Frontal cortex (tissue), 4 donors: Measurements from ENCODE around the gene SMG6. TPM values are rescaled to one million over a fixed set of nuclear protein-coding genes. Genes with fewer than 3 reads are reported as not detected.
"Not testable (repeated sequence)": the region's sequence is repeated elsewhere in the genome, so short reads cannot be mapped to it uniquely, and the experiment has no call there.

ENCODE experiments used
- DNase-seq, 2 donors: peaks; one replicate each; pipeline ENCODE4 v3.0.0; 2012; ENCODE audit warnings: low spot score in 2 of 2
- FAIRE-seq: peaks from 2 replicates; lab custom pipeline; 2012; peaks lifted over from hg19 to GRCh38; lab: Jason Lieb, UNC
- total RNA-seq: library from RNA; depleted of rRNA; stranded (reverse); fragments of >200 nt; gene quantifications from one replicate; pipeline ENCODE4 v1.2.3, GENCODE V29; 2014
- donor health status: control.
- donor health status: control.
- donor health status: control.

Gene SMG6
- total RNA-seq, 1 donor from 2014 or later: 17.5 TPM

DNA sequence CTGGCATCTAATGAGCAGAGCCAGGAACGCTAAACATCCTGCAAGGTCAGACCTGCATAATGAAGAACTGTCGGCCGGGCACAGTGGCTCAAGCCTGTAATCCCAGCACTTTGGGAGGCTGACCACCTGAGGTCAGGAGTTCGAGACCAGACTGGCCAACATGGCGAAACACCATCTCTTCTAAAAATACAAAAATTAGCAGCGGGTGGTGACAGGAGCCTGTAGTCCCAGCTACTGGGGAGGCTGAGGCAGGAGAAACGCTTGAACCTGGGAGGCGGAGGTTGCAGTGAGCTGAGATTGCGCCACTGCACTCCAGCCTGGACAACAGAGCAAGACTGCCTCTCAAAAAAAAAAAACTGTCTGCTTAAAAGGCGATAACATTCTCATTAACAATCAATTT is 38.4 kb downstream of the SMG6 start:
- not testable (repeated sequence) for FAIRE-seq, DNase-seq

GRCh38 chr17:2264067-2264860 is 39.3 kb downstream of the SMG6 start:
- DNase-seq (no peak), FAIRE-seq (no peak)

- FAIRE-seq: no peak
- DNase-seq: no peak
Observed at GRCh38 chr17:2263183-2264066, 40.2 kb downstream of the SMG6 start.

DNA sequence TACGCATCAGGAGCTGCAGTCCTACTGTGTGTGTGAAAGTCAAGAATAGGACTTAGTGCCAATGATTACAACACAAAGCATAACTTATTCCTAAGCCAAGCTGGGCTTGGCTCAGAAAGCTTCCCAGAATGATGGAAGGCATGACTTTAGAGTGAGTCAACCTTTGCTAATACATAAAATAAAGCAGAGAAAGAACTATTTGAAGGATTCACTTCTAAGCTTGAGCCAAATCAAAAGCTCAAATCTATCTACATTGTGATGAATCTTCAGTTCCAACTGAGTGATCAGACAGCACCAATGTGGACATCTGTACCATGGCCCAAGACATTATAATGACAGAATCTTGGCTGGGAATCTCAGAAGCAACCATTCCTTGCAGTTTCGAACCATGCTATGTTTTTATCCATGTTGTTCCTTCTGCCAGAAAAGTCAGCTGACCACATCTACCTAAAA is 41.4 kb downstream of the SMG6 start:
- FAIRE-seq (no peak), DNase-seq (no peak)

DNA sequence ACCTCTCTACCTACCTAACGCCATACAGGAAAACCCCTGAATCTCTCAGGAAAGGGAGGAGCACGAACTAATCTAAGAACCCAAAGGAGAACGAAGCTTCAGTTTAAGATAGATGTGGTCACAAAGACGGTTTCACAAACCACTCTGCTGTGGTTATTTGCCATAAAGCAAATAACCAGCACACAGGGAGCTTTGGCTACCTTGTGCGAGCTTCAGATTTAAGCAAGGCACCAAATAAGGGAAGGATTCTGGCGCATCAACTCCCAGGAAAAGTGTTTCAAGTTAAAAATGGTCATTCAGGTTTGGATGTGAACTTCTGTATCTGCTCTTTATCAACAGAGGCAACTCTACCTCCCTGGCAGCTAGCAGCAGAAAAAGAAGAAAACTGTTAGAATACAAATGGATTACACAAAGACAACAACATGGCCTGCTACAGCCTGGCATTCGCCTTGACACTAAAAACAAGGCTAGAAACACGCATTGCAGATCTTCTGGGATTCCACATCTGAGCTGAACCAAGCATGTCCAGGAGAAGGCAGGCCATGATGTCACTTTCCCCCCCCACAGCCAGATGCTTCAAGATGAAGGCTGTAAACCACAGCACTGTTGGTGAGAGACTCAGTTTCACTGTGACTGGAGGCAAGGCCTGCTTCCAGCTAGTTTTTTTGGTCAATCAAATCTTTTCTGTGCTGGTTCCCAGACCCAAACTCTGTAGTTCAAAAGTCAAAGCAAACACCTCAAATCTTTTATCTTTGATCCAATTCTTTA is 43.6 kb downstream of the SMG6 start:
- DNase-seq: no peak
- FAIRE-seq: no peak

- FAIRE-seq, DNase-seq: not testable (repeated sequence)
Observed at GRCh38 chr17:2258830-2259229, 44.8 kb downstream of the SMG6 start.

- DNase-seq (no peak), FAIRE-seq (no peak)
Observed at GRCh38 chr17:2253768-2254406, 49.7 kb downstream of the SMG6 start.

DNA sequence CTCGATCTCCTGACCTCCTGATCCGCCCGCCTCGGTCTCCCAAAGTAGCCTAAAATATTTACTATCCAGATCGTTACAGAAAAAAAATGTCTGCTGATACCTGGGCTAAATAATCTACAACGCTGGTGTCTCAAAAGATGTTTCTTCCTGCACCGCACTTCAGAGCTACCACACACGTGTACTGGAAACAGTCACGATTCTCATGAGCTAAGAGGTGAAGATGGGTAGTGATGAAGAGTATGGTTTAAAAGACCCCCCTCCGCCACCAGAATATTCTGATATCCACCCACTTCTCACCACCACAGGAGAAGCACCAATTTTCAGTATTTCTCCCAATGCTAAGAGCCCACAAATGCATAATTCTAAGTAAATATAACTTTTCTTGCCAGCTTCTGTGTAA is 50.2 kb downstream of the SMG6 start:
- FAIRE-seq: no peak
- DNase-seq: no peak

- FAIRE-seq (no peak), DNase-seq (no peak)
Observed at GRCh38 chr17:2251098-2251497, 52.5 kb downstream of the SMG6 start.

DNA sequence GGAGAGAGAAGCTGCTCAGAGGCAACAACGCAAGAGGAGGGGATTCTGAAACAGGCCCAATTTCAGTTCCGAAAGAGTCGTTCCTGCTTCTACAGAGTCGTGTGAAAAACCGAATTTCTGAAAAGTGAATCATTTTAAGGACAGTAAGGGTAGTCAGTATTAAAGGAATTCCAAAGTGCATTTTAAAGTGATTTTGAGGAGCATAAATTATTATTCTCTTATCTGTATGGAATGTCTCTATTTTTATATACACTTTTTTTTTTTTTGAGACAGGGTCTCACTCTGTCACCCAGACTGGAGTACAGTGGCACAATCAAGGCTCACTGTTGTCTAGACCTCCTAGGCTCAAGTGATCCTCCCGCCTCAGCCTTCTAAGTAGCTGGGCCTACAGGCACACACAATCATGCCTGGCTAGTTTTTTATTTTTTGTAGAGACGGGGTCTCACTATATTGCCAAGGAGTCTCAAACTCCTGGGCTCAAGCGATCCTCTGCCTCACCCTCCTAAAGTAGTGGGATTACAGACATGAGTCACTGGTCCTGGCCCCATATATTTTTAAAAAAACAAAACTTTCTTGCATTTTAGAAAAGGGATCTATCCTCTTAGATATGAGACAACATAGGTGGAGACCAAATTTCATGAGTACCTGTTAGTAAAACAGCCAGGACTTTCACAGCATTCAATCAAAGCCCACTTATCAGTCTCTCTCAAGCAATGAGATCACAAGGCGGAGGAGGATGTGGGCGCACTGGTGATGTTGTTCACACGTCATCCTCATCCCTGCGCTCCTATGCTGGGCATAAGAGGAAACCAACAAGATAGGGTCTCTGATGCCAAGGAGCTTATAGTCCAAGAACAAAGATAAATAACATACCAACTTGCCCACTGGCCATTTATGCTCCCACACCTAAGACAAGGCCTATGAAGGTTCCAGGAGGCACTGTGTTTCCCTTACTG is 53.2 kb downstream of the SMG6 start:
- no peak for DNase-seq
- no peak for FAIRE-seq

GRCh38 chr17:2247005-2247404 is 56.6 kb downstream of the SMG6 start:
- DNase-seq (no peak), FAIRE-seq (no peak)

DNA sequence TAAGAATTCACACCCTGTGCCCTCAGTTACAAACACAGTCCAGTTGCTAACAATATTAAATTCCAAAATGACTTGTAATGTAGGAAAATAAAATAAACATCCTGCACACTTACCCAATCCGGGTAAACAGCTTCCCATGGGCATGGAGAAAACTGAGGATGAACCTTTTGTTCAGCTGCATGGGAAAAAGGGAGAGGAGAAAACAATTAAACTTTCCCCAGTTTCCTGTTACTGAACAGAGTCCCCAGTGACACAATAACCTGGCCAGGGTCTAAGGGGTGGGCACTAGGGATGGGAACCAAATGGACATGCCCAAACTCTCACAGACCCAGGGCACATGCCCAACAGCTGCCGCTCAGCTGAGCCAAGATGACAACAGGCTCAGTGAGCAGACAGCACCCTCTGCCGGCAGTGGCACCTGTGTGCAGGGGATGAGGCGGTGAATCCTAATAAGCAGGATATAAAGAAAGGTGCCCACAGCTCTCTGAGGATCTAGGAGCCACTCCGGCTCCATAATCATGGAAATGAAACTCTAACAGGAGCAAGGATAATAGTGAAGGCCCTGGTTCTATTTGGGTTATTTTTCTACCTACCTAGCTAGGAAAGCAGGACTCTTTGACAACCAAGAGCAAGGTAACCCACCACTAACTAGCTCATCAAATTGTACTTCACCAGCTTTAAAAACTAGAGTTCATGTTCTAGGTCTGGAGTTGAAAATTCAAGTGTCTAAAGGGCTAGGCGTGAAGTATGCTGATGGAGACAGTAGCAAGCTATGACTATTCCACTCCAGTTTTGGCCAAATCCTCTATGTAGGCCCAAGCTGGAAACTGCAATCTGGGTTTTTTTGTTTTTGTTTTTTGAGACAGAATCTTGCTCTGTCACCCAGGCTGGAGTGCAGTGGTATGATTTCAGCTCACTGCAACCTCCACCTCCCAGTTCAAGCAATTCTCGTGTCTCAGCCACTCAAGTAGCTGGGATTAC is 58.8 kb downstream of the SMG6 start:
- DNase-seq (peak; percentile 67 to 81), FAIRE-seq (no peak)

GRCh38 chr17:2243953-2244352 is 59.6 kb downstream of the SMG6 start:
- DNase-seq (no peak), FAIRE-seq (no peak)

DNA sequence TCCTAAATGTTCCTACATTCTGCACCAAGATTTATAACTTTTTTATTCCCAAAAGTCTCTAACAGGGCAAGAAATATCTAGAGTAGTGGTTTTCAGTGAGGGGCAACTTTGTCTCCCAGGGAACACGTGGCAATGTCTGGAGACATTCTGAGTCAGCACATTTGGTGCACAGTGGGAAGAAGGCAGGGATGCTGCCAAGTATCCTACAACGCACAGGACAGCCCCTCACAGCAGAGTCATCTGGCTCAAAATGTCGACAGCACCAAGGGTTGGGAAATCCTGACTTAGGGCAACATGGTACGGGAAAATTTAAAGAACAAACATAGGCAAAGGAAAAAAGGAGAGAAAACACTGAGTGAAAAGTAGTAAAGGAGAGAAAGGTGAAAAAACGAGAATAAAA is 61.8 kb downstream of the SMG6 start:
- FAIRE-seq: no peak
- DNase-seq: no peak

DNA sequence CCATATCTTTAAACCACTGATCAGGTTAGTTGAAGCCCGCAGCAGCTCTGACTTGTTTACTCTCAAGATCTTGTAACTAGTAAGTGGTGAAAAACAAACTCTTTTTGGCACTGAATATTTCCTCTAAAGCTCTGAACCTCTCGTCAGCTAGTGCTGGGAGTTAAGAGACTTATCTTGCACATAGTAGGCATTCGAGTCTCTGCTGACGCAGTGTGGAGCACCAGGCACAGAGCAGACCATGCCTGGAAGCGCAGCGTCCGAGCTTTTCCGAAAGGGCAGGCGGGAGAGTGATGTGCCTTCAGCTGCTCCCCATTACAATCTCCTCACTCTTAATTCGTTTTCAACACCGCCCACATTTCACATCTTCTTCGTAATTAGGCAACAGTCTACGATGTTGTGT is 63.0 kb downstream of the SMG6 start:
- DNase-seq: no peak
- no peak for FAIRE-seq

- DNase-seq: no peak
- no peak for FAIRE-seq
Observed at GRCh38 chr17:2239882-2240430, 63.6 kb downstream of the SMG6 start.

DNA sequence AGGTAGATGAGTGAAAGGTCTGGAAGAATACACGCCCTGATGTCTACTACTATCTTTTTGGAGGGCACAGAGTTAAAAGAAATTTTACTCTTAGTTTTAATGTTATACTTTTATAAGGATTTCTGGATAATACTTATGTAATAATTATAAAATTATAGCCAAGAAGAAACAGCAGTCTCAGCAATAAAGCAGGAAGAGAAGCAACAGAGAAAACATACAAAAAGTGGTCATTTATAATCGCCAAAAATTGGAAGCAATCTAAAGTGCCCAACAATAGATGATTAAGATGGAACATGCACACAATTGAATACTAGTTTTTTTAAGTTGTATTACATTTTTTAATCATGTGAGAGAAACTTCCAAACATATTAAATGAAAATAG is 64.4 kb downstream of the SMG6 start:
- FAIRE-seq: no peak

More for the DNA sequence above, 64.4 kb downstream of the SMG6 start:
- DNase-seq: no peak
